Measurements from ENCODE around the gene NEK6. TPM values are rescaled to one million over a fixed set of nuclear protein-coding genes. Genes with fewer than 3 reads are reported as not detected.

The NEK6 gene
- total RNA-seq, 1 experiment from 2014 or later, result 57.9 TPM

DNA sequence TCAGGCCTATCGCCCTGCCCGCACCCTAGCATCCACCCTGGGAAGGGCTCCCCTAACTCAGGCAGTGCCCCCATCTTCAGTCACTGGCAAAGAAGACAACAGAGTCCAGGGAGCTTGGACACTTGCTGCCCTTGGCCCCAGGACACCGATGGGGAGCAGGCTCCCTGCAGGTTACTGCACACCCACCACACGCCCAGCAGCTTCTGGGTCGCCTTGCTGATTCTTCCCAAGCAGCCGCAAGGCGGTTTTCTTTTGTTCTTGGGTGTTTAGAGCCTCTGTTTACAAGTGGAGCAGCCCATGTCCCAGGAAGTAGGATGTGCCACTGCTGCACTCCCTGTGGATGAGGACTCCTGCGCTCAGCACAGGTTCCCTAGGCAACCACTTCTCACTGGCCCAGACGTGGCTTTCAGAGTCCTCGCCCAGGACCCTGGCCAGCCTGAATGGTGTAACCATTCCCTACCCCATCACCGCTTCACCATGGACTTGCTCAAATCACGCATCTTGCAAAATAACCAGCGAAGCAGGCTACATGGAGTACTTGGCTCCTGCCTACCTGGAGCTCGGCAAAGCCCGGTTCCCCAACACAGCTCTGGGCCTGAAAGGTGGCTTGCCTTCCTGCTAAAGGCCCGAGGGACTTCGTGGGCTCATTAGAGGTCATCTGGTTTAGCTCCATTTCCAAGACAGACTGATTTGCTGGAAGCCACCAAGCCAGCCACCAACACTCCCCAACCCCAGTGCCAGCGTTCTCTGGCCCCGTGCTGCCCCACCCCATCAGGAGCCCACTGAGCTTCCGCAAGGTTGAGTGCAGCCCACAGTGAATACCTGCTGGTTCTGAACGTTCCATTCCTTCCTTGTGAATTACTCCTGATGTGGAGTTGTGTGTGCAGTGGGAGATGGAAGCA lies 97.5 kb downstream of the NEK6 start:
- DNase-seq, result no peak
- TF ChIP-seq, protein P1, sequence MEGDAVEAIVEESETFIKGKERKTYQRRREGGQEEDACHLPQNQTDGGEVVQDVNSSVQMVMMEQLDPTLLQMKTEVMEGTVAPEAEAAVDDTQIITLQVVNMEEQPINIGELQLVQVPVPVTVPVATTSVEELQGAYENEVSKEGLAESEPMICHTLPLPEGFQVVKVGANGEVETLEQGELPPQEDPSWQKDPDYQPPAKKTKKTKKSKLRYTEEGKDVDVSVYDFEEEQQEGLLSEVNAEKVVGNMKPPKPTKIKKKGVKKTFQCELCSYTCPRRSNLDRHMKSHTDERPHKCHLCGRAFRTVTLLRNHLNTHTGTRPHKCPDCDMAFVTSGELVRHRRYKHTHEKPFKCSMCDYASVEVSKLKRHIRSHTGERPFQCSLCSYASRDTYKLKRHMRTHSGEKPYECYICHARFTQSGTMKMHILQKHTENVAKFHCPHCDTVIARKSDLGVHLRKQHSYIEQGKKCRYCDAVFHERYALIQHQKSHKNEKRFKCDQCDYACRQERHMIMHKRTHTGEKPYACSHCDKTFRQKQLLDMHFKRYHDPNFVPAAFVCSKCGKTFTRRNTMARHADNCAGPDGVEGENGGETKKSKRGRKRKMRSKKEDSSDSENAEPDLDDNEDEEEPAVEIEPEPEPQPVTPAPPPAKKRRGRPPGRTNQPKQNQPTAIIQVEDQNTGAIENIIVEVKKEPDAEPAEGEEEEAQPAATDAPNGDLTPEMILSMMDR (conservative IDR thresholded peaks at IDR 0.05), result no peak
- no peak for TF ChIP-seq EZH2 (IDR thresholded peaks at IDR 0.05; ENCODE audit: low read depth)
- no TSS peak for BruUV-seq (replicated peaks)
- Histone ChIP-seq H4K20me1 (ENCODE audit: insufficient read depth) (peaks cover 73% of the 10 kb centered on the region), H3K4me3 (no peak overlapping the region), H3K9me3 (ENCODE audit: insufficient read depth, low read depth) (no peaks in the 10 kb centered on the region), H3K9me2 (ENCODE audit: insufficient read depth) (no peaks in the 10 kb centered on the region), H3F3A (ENCODE audit: insufficient read depth, low read depth) (peaks cover 22% of the 10 kb centered on the region; the same call in 1 of the 2 replicates), H3K36me3 (ENCODE audit: low read depth) (0 out of 2 replicates have a peak, but pooled peaks cover 16% of the 10 kb centered on the region), H3K4me1 (replicated peaks; ENCODE audit: insufficient read depth) (no peaks in the 10 kb centered on the region), H3K4me2 (no peak overlapping the region), H2AFZ (no peak overlapping the region), H3K79me2 (ENCODE audit: low read depth) (peaks cover 40% of the 10 kb centered on the region), H3K27ac (no peak overlapping the region), H3K27me3 (ENCODE audit: insufficient read depth, low read depth) (no peaks in the 10 kb centered on the region)
- intact Hi-C loops (cut with micrococcal nuclease; ENCODE audit: unreplicated experiment), result no loop called here
- ChIA-PET CTCF (no interaction called here), POLR2A (ENCODE audit: unreplicated experiment) (no interaction called here)

GRCh38 chr9:124355941-124356744 lies 98.4 kb downstream of the NEK6 start:
- Histone ChIP-seq H3K9me2 (ENCODE audit: insufficient read depth) (no peaks in the 10 kb centered on the region), H3K4me1 (replicated peaks; ENCODE audit: insufficient read depth) (no peaks in the 10 kb centered on the region), H3K9me3 (ENCODE audit: insufficient read depth, low read depth) (no peaks in the 10 kb centered on the region), H3K27me3 (ENCODE audit: insufficient read depth, low read depth) (no peaks in the 10 kb centered on the region), H3K27ac (no peak overlapping the region), H3F3A (ENCODE audit: insufficient read depth, low read depth) (peaks cover 22% of the 10 kb centered on the region; the same call in 1 of the 2 replicates), H4K20me1 (ENCODE audit: insufficient read depth) (peaks cover 75% of the 10 kb centered on the region), H3K79me2 (ENCODE audit: low read depth) (peaks cover 48% of the 10 kb centered on the region), H3K4me3 (no peak overlapping the region), H3K4me2 (no peak overlapping the region), H3K36me3 (ENCODE audit: low read depth) (0 out of 2 replicates have a peak, but pooled peaks cover 10% of the 10 kb centered on the region), H2AFZ (no peak overlapping the region)
- CTCF ChIA-PET, result no interaction called here
- intact Hi-C loops (cut with micrococcal nuclease; ENCODE audit: unreplicated experiment), result no loop called here
- no peak for DNase-seq
- no TSS peak for BruUV-seq (replicated peaks)
- POLR2A ChIA-PET (ENCODE audit: unreplicated experiment), result interaction anchor here (0.6 kb wide), 1 partner anchor 103 kb away, joined by 5 read pairs; no protein-coding TSS in a partner anchor
- TF ChIP-seq, protein P1 (conservative IDR thresholded peaks at IDR 0.05), result no peak

GRCh38 chr9:124356745-124357390 lies 99.1 kb downstream of the NEK6 start:
- no peak overlapping the region for H3K27ac ChIP-seq
- H3K27me3 ChIP-seq (ENCODE audit: insufficient read depth, low read depth), result no peaks in the 10 kb centered on the region
- TF ChIP-seq, protein P1 (conservative IDR thresholded peaks at IDR 0.05), result no peak
- intact Hi-C loops (cut with micrococcal nuclease; ENCODE audit: unreplicated experiment), result no loop called here
- H3K79me2 ChIP-seq (ENCODE audit: low read depth), result peaks cover 56% of the 10 kb centered on the region
- H3K9me3 ChIP-seq (ENCODE audit: insufficient read depth, low read depth), result no peaks in the 10 kb centered on the region
- peaks cover 74% of the 10 kb centered on the region for H4K20me1 ChIP-seq (ENCODE audit: insufficient read depth)
- no peak for DNase-seq
- BruUV-seq (replicated peaks), result no TSS peak
- H3K36me3 ChIP-seq (ENCODE audit: low read depth), result peaks cover 6% of the 10 kb centered on the region; the same call in 1 of the 2 replicates
- ChIA-PET CTCF (no interaction called here), POLR2A (ENCODE audit: unreplicated experiment) (interaction anchor here (0.6 kb wide), 1 partner anchor 14 kb away, joined by 3 read pairs; no protein-coding TSS in a partner anchor)
- no peak overlapping the region for H3K4me2 ChIP-seq
- H2AFZ ChIP-seq, result no peak overlapping the region
- H3K4me1 ChIP-seq (replicated peaks; ENCODE audit: insufficient read depth), result no peaks in the 10 kb centered on the region
- H3K9me2 ChIP-seq (ENCODE audit: insufficient read depth), result no peaks in the 10 kb centered on the region
- H3K4me3 ChIP-seq, result no peak overlapping the region
- H3F3A ChIP-seq (ENCODE audit: insufficient read depth, low read depth), result peaks cover 20% of the 10 kb centered on the region; the same call in 1 of the 2 replicates

Measured in PC-9 (cell line).